ENCODE data around the gene CSNK1A1.

CSNK1A1 gene

DNA sequence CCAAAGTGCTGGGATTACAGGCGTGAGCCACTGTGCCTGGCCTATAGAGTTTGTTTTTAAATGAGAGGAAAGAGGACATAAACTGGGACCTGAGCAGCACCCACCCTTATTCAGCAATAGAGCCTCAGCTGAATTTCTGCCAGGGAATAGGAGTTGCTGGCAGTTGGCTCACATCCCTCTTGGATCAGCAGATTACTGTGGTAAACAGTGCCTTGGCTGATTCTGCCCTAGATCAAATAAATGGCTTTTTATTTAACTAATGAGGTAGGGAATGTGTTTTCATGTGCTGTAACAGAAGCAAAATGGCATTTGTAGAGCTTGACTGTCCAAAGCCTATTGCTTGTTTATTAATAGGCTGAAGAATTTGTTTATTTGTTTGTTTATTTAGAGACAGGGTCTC is 32.2 kb upstream of the CSNK1A1 start:
- no peak overlapping the region for H3K4me3 ChIP-seq (replicated peaks in 1 of 2; ENCODE audit: low read depth in 2 of 2, low read length in 2 of 2)
- TF ChIP-seq CTCF (IDR thresholded peaks at IDR 0.05; ENCODE audit: low read depth, low read length), result no peak
- DNase-seq (ENCODE audit: low read depth in 2 of 2), result peak in 1 of 2 donors; percentile 58

DNA sequence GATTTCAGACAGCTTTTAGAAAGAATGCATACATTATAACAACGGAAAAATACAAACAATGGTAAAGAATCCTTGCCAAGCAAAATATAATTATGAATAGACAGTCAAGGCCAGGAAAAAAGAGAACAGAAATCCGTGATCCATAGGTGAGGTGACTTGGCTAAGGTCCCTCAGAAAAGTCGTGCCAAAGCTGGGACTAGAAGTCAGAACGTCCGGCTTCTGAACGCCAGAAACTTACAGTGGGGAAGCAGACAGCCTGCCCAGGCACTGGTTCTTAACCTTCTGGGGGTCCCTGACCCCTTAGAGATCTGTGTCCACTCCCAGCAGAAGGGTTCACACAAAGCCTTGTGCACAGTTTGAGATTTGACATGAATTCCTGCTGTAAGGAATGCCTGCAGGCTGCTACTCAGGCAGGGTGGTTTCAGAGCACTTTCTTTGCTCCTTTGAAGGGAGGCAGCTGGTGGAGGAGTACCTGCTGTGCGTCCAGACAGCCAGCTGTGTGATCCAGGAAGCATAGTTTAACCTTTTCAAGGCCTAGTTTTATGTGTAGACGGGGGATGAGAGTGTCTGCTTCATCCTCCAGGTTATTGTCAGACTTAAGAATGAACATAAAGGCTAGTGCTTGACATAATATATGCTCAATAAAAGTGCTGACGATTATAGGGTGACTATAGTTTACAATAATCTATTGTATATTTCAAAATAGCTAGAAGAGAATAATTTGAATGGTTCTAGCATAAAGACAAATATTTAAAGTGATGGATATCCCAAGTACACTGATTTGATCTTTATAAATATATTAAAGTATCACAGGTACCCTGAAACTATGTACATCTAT is 30.9 kb upstream of the CSNK1A1 start:
- DNase-seq (ENCODE audit: low read depth in 2 of 2), result peak; percentile 37 to 46
- TF ChIP-seq CTCF (IDR thresholded peaks at IDR 0.05; ENCODE audit: low read depth, low read length), result no peak
- peak overlapping the region; percentile 36 to 51 for H3K4me3 ChIP-seq (replicated peaks in 1 of 2; ENCODE audit: low read depth in 2 of 2, low read length in 2 of 2)

- peak within 1 kb of the TSS; percentile 44 to 51 for H3K4me3 ChIP-seq (replicated peaks in 1 of 2; ENCODE audit: low read depth in 2 of 2, low read length in 2 of 2)
- DNase-seq (ENCODE audit: low read depth in 2 of 2), result peak; percentile 61 to 83
- no peak for TF ChIP-seq CTCF (IDR thresholded peaks at IDR 0.05; ENCODE audit: low read depth, low read length)
Measured at GRCh38 chr5:149581192-149581861, 30.1 kb upstream of the CSNK1A1 start, which contains the start of gene ARHGEF37. Gene ARHGEF37 (plus strand): TSS chr5:149581498. CDS start chr5:149597770, 16,272 bp downstream.

- no peak for TF ChIP-seq CTCF (IDR thresholded peaks at IDR 0.05; ENCODE audit: low read depth, low read length)
- DNase-seq (ENCODE audit: low read depth in 2 of 2), result no peak
- peak overlapping the region; percentile 44 to 51 for H3K4me3 ChIP-seq (replicated peaks in 1 of 2; ENCODE audit: low read depth in 2 of 2, low read length in 2 of 2)
Measured at GRCh38 chr5:149580808-149581191, 29.6 kb upstream of the CSNK1A1 start.

GRCh38 chr5:149578896-149579295 is 27.7 kb upstream of the CSNK1A1 start:
- no peak for TF ChIP-seq CTCF (IDR thresholded peaks at IDR 0.05; ENCODE audit: low read depth, low read length)
- DNase-seq (ENCODE audit: low read depth in 2 of 2), result no peak
- no peak overlapping the region for H3K4me3 ChIP-seq (replicated peaks in 1 of 2; ENCODE audit: low read depth in 2 of 2, low read length in 2 of 2)

- H3K4me3 ChIP-seq (replicated peaks in 1 of 2; ENCODE audit: low read depth in 2 of 2, low read length in 2 of 2), result no peak overlapping the region
- no peak for TF ChIP-seq CTCF (IDR thresholded peaks at IDR 0.05; ENCODE audit: low read depth, low read length)
- DNase-seq (ENCODE audit: low read depth in 2 of 2), result no peak
Measured at GRCh38 chr5:149576021-149576420, 24.8 kb upstream of the CSNK1A1 start.
